ENCODE measurements around the gene NUP133. TPM values are rescaled to one million over a fixed set of nuclear protein-coding genes. Genes with fewer than 3 reads are reported as not detected.

Gene NUP133
- 10 to 100 TPM; 58.8 to 62.4 TPM for total RNA-seq

- POLR2A ChIA-PET: interaction anchor here (0.9 to 1.5 kb wide), 4 partner anchors 50 to 253 kb away, joined by 3 to 8 read pairs (median 3); partner anchors contain the start of gene ABCB10
- CTCF ChIA-PET: interaction anchor here (0.6 to 1.5 kb wide), 3 partner anchors 13 to 798 kb away, joined by 3 read pairs; no protein-coding TSS in a partner anchor
Observed at GRCh38 chr1:229507951-229508822, at the start of gene NUP133. Gene NUP133, minus strand, starts transcription at chr1:229508341. Its CDS starts 92 bp downstream, at chr1:229508249.

DNA sequence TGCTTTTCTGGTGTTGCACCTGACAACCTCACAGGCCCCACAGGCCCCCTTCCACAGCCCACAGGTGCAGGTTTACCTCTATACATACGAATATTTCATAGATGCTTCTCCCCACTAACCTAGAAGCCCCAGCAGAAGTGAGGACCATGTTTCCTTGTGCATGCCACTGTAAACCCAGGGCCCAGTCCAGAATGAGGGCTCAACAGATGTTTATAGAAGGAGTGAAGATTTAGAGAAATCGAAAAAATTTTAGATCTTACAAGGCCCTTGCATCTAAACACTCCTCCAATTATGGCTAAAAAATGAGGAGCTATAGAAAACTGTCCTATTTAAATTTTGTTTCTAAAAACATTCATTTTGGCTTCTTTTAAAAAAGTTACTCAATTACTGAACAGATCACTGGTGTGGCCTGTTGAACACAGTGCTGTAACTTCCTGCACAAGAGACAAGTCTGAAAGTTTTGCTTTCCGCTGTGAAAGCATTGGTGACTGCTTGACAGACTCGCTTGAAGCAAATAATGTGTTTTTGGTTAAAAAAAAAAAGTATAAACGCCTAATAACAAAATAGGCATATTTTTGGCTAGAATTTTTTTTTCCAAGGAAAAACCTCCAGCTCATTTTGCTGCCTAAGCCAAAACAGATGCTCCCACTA, 49.2 kb upstream of the NUP133 start:
- POLR2A ChIA-PET: interaction anchor here (1.9 kb wide), 1 partner anchor 49 kb away, joined by 8 read pairs; the partner anchor contains the start of gene NUP133
- CTCF ChIA-PET: interaction anchor here (0.6 to 2.1 kb wide), 4 partner anchors 22 to 69 kb away, joined by 3 to 8 read pairs (median 4); partner anchors contain the start of gene URB2

DNA sequence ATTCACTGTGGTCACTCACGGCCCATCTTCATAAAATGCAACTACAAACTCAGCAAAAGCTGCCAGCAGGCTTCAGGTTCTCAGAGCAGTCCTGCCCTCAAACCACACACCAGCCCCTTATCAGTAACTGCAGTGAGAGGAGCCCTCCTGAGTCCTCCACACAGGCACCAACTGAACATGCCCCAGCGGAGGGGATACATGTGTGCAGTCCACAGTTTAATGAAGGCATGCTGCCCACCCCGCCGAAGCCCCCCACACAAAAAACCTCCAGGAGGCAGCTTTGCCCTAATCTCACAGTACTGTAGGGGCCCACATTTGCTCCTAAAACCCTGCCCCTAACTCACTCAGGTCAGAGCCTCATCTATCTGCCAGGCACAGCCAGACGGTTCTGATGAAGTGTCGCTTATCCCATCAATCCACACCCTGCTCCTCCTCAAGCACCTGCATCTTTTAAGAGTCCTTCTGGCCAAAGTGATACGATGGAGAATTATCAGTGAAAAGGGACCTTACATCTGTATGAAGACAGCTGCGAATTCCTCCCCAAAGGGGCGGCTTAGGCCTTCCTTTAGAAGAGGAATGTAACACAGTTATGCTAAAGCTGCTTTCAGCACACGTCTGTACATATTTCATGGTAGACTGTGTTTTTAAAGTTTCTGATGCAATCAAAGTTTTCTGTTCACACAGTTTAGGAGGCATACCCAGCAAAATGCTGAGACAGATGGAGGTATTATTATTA, 46.9 kb upstream of the NUP133 start:
- ChIA-PET POLR2A (no interaction called here), CTCF (interaction anchor here (0.7 to 1.2 kb wide), 3 partner anchors 10 to 76 kb away, joined by 3 to 4 read pairs (median 4); no protein-coding TSS in a partner anchor)

GRCh38 chr1:229553621-229554130, 45.5 kb upstream of the NUP133 start:
- ChIA-PET CTCF (no interaction called here), POLR2A (no interaction called here)

DNA sequence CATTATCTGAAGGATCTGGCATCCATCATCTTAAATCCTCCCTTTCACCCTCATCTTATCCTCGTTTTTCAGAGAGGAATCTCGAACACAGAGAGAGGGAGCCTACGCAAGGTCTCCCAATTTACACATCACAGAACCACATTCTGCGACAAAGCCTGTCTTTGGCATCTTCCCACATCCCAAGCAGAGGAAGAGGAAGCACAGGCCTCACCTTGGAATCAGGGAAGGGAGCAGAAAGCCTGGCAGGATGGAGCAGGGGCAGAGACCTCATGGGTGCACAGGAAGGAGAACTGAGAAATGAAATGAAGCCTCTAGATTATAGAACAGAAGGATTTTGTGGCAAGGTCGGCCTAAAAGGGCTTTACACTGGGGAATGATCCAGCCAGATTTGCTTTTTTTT, 44.6 kb upstream of the NUP133 start:
- ChIA-PET POLR2A (no interaction called here), CTCF (no interaction called here)

- ChIA-PET CTCF (no interaction called here), POLR2A (interaction anchor here (0.7 kb wide), 1 partner anchor 42 kb away, joined by 5 read pairs; no protein-coding TSS in a partner anchor)
Observed at GRCh38 chr1:229550812-229551567, 42.8 kb upstream of the NUP133 start.

DNA sequence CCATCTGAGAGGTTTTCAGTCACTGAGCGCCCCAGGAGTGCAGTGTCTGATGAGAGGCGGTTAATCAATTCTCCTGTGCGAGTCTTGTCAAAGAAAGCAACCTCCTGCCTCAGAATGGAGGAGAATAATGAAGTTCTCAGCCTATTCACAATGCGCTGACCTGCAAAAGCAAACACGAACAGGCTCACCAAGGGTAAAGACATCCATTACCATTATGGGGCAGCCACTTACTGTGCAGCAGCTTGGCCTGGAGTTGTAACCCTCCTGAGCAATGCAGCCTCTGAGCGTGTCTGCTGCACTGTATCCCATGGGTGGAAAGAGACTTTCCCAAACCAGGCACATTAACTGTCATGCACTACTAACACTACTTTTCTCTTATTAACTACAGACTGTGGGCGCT, 39.4 kb upstream of the NUP133 start:
- ChIA-PET POLR2A (no interaction called here), CTCF (interaction anchor here (0.6 kb wide), 1 partner anchor 891 kb away, joined by 3 read pairs; no protein-coding TSS in a partner anchor)

DNA sequence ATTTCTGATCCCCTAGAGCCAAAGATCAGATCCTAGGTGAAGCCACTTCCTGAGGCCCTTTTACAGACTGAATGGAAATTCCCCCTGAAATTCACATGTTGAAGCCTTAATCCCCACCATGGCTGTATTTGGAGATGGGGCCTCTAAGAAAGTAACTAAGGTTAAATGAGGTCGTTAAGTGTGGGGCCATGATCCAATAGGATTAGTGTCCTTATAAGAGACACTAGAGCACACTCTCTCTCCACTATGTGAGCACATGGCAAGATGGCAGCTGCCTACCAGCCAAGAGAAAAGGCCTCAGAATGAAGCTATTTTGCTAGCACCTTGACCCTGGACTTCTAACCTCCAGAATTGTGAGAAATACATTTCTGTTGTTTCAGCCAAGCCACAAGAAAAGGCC, 36.4 kb upstream of the NUP133 start:
- ChIA-PET CTCF (interaction anchor here (1.0 kb wide), 1 partner anchor 10 kb away, joined by 4 read pairs; no protein-coding TSS in a partner anchor), POLR2A (no interaction called here)

GRCh38 chr1:229539863-229540506, 31.8 kb upstream of the NUP133 start:
- CTCF ChIA-PET: no interaction called here
- POLR2A ChIA-PET: no interaction called here

DNA sequence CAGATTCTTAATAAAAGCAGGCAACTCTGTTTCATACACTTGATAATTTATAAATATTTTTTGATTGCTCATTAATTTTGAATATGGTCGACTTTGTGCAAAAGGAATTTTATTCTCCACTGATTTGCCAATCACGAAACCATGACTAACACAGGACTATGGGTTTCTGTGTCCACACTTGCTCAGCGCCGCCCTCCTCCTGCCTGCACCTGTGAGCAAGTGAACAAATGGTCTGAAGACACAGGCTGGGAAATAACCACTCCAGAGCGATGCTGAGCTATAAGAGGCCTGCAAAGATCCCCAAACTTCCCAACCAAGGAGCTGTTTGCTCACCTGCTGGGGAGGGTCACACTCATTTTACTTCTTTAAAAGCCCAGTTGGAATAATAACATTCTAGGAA, 30.8 kb upstream of the NUP133 start:
- CTCF ChIA-PET: interaction anchor here (1.2 to 1.3 kb wide), 2 partner anchors 9 to 89 kb away, joined by 3 read pairs; no protein-coding TSS in a partner anchor

DNA sequence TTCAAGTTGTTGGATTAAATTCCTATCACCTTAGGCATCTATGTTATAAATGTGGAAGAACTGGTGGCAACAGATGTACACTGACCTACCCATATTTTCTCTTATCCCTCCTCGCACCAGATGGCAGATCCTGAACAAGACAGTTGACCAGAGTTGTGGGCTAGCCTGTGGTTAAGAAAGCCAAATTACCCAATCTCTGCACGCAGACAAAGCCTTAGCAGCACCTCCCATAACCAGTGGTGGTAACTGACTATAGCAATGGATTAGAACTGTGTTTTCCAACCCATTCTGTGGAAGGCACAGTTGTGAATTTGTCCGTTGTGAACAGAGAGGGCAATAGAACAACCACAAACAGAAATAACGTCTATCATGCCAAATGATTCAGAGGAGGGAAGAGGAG, 29.8 kb upstream of the NUP133 start:
- ChIA-PET POLR2A (no interaction called here), CTCF (interaction anchor here (0.9 to 1.3 kb wide), 2 partner anchors 17 to 90 kb away, joined by 3 read pairs; no protein-coding TSS in a partner anchor)

More for the DNA sequence above, 30.8 kb upstream of the NUP133 start:
- POLR2A ChIA-PET: no interaction called here

DNA sequence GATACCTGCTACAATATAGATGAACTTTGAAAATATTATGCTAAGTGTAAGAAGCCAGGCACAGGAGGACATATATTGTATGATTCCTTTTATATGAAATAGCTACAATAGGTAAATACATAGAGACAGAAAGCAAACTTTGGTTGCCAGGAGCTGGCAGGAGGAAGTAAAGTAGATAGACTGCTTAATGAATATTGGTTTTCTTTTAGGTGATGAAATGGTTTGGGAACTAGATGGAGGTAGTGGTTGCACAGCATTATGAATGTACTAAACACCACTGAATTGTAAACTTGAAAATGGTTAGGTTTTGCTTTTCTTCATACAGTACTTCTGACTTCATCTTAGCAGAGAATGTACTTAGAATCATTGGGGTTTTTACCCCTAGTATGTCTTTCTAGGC, 28.8 kb upstream of the NUP133 start:
- ChIA-PET POLR2A (no interaction called here), CTCF (interaction anchor here (0.9 kb wide), 1 partner anchor 18 kb away, joined by 3 read pairs; no protein-coding TSS in a partner anchor)

GRCh38 chr1:229535230-229535629, 27.1 kb upstream of the NUP133 start:
- ChIA-PET POLR2A (no interaction called here), CTCF (interaction anchor here (0.7 to 0.8 kb wide), 2 partner anchors 22 to 91 kb away, joined by 3 read pairs; no protein-coding TSS in a partner anchor)

GRCh38 chr1:229531326-229531725, 23.2 kb upstream of the NUP133 start:
- CTCF ChIA-PET: no interaction called here
- POLR2A ChIA-PET: no interaction called here

DNA sequence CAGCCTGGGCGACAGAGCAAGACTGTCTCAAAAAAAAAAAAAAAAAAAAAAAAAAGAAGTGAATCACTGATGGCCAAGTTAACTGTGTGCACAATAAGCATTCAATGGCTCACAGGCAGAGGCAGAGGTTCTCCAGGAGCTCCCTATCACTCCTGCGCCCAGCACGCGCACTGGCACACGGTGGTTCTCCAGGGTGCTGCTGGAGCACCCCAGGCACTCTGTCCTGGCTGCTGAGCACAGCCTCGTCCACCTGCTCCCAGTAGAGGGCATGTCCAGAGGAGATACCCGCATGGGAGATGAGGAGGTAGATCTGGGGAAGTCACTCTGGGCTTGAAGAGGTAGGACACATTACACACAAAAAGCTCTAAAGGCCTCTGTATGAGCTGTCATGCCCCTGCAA, 21.5 kb upstream of the NUP133 start:
- POLR2A ChIA-PET: no interaction called here
- CTCF ChIA-PET: interaction anchor here (0.7 to 1.9 kb wide), 3 partner anchors 9 to 35 kb away, joined by 3 to 4 read pairs (median 3); no protein-coding TSS in a partner anchor

DNA sequence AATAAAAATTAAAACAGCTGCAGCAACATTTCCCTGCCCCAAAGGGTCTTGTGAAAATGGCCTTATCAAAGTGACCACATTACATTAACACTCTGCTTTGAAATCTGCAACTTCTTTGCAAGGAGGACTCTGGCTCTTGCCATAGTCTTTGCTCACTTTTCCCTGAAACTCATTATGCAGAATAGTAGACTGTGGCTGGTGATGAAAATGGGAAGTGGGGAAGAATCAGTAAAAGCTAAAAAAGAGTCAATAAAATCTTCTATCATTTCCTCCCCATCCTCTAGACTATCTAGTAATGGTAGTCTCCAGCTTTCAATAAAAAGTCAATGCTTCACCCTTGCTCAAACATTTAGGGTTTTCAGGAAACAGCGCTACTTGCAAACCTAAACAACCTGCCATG, 18.6 kb upstream of the NUP133 start:
- POLR2A ChIA-PET: no interaction called here

GRCh38 chr1:229523052-229523451, 14.9 kb upstream of the NUP133 start:
- CTCF ChIA-PET: no interaction called here

More for the DNA sequence above, 18.6 kb upstream of the NUP133 start:
- CTCF ChIA-PET: interaction anchor here (1.0 kb wide), 1 partner anchor 31 kb away, joined by 3 read pairs; no protein-coding TSS in a partner anchor

More at GRCh38 chr1:229523052-229523451, 14.9 kb upstream of the NUP133 start:
- POLR2A ChIA-PET: no interaction called here

Measured in activated CD8-positive, alpha-beta memory T cell treated with anti-CD3 and anti-CD28 coated beads for 36 hours (primary cell).